ENCODE measurements around the gene DHX35.

The DHX35 gene

DNA sequence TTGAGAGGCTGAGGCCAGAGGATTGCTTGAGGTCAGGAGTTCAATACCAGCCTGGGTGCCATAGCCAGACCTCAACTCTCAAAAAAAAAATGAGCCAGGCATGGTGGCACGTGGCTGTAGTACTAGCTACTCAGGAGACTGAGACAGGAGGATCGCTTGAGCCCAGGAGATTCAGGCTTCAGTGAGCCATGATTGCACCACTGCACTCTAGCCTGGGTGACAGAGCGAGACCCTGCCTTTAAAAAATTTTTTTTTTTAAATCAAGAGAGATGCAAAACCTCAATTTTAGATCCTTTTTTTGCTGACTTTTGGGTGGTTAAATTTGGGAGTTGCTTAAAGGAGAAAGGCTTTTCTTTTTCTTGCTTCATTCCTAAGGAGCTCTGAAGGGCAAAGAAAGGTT is 70.9 kb downstream of the DHX35 start:
- no peak for DNase-seq

DNA sequence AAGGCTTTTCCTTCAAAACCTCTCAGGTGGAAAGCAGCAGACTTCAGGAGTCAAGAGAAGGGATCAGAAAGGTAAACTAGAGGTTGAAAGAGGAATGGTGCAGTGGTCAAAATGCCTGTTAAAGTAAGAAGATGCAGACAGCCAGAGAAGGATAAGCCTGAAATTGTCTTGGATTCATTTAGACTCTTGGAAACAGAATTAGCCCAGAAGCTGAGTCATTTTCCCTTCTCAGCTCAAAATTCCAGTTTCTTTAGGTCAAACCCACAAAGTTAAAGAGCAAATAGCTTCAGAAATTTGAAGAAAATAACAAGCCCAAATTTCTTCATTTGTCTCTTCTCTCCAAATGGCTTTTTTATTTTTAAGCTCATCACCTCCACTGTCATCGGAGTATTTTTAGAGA is 73.9 kb downstream of the DHX35 start:
- DNase-seq: no peak

DNA sequence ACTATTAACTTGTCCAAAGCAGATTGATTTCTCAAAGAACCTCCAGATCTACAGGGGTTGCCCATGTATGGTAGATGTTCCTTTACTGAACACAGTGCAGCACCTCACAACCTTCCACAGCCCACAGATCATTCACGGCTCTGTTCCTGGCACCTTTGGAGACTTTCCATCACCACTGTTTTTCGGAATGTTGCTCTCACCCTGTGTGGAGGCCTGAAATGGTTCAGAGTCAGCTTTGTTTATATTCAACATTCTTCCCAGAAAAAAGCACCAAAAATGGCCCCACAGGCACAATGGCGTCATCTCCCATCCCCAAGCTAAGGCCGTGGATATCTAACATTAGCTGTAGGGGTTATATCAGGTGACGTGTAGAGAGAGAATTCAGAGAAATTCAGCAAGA is 74.7 kb downstream of the DHX35 start:
- DNase-seq: no peak

DNA sequence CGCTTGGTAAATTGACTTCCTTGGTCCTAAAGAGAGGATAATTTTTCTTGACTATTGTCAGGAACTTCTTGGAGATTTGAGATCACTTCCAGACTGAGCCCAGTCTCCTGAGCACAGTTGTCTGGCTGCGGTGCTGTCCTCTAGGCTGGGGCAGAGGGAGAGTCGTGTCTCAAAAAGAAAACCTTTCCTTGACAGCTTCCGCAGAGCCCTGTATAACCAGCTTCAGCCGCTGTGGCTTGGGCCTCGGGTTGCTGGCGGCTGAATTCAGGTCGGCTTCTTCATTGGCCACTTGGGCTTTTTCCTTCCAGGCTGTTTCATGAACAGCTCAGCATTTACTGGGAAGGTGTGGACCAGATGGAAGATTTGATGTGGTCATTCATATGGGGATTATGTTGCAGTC is 75.9 kb downstream of the DHX35 start:
- DNase-seq: no peak

DNA sequence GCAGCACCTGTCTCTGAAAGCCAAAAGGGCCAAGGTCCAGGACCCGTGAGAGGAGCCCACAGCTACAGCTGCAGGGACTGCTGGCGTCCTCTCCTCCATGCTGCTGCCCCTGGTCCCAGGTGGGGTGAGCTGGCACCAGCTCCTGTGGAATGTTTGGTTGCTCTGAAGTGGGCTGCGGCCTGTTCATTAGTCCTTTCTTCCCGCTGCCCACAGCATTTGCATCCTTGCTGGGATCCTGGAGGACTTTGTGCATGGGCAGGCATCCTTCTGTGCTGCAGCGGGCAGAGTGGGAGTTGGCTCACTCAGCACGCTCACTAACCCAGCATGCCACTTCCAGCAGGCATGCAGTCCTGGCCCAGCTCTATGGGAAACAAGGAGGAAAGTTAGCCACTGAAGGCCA is 76.4 kb downstream of the DHX35 start:
- DNase-seq: no peak

DNA sequence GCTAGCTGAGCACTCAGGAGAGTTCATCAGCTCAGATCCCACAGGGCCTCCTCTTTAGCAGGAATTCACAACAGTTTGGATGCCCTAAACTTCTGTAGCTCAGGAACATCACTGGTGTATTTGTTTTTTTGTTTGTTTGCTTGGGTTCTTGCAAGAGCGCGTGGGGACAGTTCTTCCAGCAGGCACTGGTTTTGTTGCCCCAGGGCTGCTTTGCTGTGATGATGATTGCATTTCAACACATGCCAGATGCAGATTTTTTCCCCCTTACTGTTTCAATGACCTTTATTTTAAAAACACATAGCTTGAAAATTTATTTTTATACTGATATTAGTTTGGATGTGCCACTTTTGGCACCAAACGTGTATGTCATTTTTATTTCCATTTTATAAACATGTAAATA is 77.1 kb downstream of the DHX35 start:
- DNase-seq: no peak

DNA sequence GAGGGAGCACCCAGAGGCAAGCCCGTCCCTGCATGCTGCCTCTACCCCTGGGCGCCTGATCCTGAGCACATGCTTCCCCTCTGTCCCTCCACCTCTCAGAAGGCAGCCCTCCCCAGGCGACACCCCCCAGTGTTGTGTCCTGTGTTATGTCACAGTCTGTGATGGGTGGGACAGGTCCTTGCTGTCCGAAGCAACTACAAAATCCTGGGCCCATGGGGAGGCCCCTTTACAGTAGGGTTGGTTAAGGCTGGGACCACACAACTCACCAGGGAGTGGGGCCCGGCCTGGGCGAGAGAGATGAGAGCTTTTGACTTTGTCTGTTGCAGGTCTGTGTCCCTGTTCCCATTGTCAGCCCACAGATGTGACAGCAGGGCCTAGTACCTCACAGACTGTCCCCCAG is 78.0 kb downstream of the DHX35 start:
- DNase-seq: no peak

DNA sequence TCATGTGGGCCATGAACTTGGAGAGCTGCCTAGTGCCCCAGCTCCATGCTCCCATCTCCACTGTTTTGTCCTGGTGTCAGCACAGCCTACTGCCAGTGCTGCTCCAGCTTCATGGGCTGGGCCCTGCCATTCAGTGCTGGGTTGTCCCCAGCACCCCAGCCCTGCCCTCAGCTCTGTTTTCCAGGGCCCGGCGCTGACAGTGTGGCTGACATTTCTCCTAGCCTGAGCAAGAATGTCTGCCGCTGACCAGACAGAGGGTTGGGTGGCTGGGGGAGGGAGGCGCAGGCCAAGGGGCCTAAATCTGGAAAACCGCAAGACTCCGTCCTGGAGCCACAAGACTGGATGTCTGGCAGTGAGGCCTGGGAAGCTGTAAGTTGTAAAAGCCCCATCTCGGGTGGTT is 78.9 kb downstream of the DHX35 start:
- no peak for DNase-seq

DNA sequence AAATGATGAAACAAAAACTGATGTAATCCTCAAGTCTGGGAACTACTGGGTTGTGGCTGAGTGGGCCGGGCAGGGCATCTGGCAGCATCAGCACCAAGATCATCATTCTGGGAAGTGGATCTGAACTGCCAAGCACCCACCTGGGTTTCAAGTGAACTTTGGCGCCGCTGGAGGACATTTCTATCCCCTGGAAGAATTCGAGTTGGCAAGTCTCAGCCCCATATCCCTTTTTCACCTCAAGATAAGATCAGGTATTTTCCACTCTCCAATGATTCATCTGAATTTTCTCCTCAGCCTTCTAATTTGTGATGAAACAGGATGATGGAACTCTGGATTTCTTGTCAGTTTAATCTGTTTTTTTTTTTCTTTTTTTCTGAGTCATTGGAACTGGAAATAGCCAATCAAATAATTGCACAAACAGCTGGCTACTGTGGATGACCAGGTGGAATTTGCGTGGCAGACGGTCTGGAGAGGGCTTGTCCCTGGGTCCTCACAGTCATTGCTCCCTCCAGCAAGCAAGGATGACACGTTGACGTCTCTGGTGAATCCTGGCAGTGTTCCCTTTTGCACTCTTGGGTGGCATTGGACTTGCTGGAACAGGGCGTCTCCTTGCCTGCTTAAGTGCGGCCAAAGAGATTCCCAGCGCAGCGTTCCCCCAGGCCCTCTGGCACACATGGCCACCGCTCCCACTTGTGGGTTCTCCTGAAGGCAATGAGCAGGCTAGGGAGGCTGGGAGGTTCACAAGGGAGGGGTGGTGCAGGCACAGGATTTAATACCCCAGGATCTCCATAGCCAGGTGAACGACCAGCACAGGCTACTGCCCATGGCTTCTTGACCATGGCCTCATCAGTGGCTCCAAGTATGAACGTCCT is 80.4 kb downstream of the DHX35 start:
- no peak for DNase-seq

DNA sequence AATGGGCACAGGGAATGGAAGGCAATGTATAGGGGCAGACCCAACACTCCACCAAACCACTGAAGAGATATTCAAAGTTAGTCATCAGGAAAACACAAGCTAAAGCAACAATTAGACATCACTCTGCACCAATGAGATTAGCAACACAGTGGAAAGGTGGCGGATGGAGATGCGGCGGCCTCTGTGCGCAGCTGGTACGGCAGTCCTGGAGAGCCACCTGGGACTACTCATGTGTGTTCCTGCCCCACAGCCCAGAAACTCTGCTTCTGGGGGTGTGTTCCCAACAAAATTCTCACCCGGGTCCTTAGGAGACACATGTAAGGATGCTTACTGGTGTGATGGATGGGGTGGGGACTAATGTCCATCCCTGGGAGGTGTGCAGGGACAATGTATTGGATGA is 82.4 kb downstream of the DHX35 start:
- DNase-seq: no peak

DNA sequence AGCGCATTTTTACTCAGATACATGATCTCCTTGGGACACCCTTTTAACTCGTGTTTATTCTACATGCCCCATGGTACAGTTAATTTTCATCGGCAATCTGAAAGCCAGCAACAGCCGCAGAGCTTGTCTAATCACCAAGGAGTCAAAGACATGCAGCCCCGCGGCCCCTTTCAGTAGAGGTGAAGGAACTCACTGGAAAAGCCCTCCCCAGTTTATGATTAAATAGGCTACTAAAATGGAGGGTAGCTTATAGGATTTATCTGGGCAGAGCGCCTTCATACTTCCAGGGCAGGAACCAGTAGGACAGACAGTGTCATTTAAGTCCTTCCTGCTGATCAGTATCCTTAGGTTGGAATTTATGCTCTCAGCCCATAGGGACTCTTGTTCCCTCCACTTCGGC is 83.5 kb downstream of the DHX35 start:
- DNase-seq: no peak

DNA sequence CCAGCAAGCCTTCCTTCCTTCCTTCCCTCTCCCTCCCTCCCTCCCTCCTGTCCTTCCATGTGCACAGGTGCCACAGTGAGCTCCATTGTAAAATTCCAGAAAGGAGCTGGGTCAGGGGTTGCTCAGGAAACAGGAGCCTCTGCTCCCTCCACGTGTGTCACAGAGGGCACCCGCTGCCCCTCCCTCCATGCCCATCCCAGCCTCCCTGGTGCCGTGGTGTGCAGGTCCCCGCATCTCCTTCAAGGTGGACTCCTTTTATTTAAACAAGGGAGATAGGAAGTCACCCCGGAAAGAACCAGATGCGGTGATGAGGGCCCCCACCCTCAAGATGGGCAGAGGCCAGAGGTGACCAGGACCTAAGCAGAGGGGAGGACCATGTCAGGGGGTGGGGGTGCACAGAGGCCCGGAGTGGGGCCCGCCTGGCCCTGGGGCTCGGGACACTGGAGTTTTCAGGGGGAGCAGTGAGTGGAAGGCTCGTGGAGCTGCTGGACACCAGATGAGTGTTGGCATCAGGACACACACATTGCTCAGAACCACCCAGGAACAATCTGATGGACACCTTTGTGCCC is 85.4 kb downstream of the DHX35 start:
- DNase-seq: no peak

DNA sequence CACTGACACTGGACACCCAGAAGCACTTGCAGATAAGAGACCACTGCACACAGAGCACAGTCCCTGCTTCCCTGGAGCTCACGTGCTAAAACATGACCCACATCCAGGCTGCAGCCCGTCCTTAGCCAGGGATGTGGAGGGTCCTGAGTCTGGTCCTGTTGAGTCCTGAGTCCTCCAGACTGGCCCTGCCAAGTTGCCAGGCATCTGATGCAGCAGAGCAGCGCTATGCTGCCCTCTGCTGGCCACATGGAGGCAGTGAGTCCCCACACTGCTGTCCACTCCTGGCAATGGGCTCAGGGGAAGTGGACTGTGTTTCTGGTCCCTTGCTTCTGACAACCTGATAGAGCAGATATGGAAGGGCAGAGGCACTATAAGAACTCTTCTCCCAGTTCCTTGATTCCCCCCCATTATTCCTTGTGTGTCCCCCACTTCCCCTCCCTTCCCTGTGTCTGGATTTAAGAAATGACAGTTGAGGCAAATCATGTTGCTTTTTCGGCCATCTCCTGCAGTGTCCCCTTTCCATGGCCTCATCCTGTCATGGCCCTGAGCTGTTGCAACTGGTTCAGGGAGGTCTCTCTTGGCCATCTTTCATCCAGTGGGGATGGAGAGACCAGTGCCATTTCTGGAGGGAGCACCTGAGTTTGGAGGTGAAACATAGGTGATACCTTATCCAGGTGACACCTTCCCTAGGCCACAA is 86.0 kb downstream of the DHX35 start:
- peak; percentile 70 for DNase-seq

DNA sequence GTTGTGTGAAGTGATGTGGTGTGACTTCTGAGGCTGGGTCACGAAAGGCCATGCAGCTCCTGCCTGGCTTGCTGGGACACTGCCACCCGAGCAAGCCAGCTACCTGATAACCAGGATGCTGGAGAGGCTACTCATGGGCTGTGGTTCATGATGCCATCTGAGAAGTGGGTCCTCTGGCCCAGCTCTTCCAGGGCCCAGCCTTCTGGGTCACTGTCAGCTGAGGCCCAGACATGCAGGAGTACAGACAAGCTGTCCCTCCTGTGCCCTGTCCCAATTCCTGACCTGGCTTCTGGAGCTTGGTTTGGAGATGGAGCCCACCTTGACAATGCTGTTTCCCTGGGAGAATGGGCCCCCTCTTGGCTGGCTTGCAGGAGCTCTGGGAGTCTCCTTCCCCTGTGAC is 87.0 kb downstream of the DHX35 start:
- DNase-seq: no peak

DNA sequence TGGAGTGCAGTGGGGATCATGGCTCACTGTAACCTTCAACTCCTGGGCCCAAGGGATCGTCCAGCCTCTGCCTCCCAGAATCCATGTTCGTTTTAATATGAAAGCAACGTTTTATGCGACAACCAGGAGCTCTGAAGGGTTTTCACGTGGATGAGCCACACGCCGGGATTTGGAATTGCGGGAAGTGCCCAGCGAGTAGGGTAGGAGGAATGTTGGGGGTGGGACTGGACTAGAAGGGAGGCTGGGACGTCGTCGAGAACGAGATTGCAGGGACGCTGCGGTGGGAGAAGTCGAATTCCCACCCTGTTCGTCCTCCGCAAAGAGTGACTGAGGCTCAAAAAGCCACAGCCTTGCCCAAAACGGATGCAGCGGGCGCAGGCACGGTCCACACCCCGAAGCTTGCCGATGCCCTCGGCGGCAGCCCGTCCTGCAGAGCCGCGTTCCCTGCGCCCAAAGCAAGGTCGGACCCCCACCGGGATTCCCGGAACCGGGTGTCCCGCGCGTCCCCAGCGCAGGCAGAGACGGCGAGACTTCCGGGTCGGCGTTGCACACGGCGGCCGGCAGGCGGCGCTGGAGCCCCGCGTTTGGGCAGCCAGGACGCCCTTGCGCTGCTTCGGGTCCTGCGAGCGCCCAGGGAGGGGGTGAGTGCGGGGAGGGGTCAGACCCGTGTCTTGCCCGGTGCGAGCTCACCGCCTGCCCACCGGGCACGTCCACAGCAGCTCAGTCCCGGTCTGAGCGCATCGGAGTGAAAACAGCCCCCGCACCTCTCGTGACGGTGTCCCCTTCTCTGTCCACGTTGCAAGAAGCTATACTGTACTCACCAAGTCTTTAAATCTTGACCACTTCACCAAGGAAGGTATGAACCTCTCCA is 87.8 kb downstream of the DHX35 start:
- DNase-seq: peak; percentile 81

DNA sequence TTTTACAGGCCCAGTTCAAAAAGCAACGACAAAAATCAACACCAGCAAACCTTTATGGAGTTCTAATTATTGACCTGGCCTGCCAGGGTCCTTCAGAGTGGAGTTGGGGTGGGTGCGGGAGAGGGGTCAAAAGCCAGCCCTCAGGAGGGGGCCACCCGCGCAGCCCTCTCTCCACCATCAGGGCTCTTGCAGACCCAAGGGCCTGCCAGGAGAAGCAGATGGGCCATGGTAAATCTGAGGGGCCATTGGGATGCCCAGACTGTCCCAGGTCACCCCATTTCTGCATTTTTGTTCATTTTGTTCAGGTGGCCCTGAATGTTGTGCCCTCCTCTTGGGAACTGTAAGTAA is 88.4 kb downstream of the DHX35 start:
- no peak for DNase-seq

DNA sequence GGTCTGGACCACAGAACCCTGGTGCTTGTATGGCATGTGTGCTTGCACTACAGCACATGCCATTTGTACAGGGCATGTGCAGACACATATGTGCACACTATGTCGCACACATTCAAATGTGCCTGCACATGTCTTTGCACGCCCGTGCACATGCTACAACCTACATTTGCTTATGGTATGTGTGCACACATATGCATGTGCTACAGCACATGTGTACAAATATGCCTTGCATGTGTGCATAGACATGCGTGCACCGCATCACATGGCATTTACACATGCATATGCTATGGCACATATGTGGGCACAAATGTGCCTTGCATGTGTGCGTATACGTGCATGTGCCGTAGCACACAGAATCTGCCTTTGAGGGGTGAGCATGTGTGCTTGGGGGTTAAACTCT is 90.5 kb downstream of the DHX35 start:
- DNase-seq: no peak

DNA sequence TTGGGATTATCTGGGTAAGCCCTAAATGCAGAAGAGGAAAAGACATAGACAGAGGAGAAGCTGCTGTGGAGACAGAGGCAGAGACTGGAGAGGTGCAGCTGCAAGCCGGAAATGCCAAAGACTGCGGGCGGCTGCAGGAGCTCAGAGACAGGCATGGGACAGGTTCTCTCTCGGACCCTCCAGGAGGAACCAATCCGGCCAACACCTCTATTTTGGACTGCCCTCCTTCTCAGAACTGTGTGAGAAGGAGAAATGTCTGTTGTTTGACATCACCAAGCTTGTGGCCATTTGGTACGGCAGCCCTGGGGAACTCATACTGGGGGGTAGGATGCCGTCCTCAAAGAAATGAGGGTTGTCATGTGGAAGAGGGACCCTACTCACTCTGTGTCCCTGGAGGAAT is 95.0 kb downstream of the DHX35 start:
- no peak for DNase-seq

DNA sequence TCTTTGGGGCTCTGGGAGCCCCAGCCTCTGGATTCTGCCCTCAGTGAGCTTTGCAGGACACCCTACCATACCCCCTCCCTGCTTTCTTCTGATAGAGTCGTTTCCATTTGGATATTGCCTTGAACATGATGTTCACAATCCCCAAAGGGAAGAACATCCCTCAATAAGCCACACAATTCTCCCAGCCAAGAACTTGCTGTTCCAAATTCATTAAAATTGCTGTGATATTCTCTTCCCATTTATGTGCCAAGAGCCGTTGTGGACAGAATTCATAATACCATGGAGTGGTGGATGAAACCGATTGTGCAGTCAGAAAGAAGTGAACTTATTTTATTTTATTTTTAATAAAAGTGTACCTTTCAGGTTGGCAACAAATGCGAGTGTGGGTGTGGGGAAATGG is 95.8 kb downstream of the DHX35 start:
- no peak for DNase-seq

DNA sequence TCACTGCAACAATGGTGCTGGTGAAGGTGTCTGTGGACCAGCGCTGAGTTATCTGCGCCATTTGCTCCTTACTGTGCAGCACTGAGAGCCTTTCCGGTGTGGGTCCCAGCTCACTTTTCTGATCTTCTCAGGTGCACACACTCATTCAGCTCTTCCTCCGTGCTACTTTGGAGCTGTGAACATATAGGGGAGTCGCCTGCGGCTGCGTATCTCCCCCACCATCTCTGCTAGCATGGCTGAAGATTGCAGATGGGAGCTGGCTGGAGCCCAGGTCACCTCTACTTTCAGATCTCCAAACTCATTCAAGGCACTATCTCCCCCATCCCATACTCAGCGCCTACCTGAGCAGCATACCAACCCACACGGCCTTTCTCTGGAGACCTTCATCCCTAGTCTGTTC is 96.9 kb downstream of the DHX35 start:
- DNase-seq: no peak

DNA sequence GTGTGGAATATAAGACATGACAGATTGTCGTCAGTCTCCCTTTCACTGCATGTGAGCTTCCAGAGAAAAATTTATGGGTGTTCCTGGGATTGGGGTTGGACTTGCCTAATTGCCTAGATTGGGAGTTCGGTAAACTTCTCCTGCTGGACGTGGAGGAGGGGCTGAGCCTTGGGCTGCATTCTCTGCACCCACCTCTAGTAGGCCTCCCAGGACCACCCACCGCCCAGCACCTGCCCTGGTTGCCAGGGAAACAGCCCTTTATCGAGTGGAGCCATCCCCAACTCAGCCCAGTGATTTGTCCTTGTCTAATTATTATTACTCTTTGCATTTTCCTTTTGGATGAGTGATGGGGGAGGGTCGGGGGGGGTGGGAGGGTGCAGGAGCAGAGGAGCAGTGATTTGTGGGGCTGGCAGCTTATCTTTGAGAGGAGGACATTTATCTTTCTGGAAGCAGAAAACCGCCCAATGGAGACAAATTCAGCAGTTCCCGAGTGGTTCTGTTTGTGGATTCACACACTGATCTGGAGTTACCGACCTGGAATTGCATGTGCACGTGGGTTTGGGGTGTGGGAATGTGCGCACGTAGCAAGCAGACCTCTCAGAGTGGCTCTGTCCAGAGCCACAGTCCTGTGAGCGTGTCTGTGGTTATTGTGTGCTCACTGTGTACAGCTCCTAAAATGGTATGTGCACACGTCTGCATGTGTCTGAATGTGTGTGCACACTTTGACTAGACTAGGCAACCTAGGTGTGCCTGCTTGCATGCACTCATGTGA is 104.5 kb downstream of the DHX35 start:
- no peak for DNase-seq

DNA sequence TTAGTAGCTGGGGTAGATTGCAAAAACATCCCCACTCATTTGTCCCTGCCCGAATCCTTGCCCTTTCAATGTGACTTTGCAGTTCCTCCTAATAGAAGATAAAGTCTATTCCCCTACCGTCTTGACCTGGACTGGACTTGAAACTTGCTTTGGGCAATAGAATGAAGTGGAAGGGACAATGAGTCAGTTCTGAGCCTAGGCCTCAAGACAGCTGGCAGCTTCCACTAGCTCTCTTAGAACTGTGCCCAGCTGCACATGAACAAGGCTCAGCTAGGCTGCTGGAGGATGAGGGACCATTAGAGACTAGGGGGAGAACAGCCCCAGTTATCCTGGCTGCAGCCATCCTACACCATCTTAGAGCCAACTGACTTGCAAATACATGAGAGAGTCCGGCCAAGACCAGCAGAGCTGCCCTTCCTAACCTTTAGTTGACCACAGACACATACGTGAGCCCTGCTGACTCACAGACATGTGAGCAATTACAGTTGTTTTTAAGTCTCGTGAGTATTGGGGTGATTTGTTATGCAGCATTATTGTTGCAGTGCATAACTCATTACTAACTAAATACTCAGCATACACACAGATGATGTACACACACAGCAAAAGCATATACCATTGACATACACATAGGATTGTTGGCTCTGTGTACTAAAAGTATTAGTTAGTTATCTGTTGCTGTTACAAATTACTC is 105.5 kb downstream of the DHX35 start:
- no peak for DNase-seq

All from stimulated activated CD4-positive, alpha-beta T cell treated with anti-CD3 and anti-CD28 coated beads, Interleukin-4, amount 100 ng/mL, for 1 hour (primary cell).